Fibroblast of lung (primary cell): ENCODE data around the gene PPP1CC. TPM values are rescaled to one million over a fixed set of nuclear protein-coding genes. Genes with fewer than 3 reads are reported as not detected.

Experiments
- DNase-seq, 2 donors: peaks; one replicate each; pipeline versions ENCODE4 v3.0.0 to v3.0.0-alpha.2; 2010; ENCODE audit warnings: low read depth in 2 of 2
- H2AFZ ChIP-seq: 2 replicates; pipeline ENCODE4 v1.5.1; 2012; ENCODE audit warnings: low read length, control low read depth, inconsistent platforms
- H3K27ac ChIP-seq: 2 replicates; pipeline ENCODE4 v1.5.1; 2011; ENCODE audit warnings: low read length, control low read depth; ENCODE audit not compliant: insufficient read depth
- H3K27me3 ChIP-seq: 2 replicates; pipeline ENCODE4 v1.5.1; 2011; ENCODE audit warnings: mild to moderate bottlenecking, low read length; ENCODE audit not compliant: control insufficient read depth, insufficient read depth
- H3K36me3 ChIP-seq: 2 replicates; pipeline ENCODE4 v1.5.1; 2011; ENCODE audit warnings: low read length; ENCODE audit not compliant: control insufficient read depth, insufficient read depth
- H3K4me1 ChIP-seq: 2 replicates; pipeline ENCODE4 v1.5.1; 2011; ENCODE audit warnings: low read length; ENCODE audit not compliant: control insufficient read depth, insufficient read depth; ENCODE audit errors: extremely low read depth
- H3K4me2 ChIP-seq: 2 replicates; pipeline ENCODE4 v1.5.1; 2011; ENCODE audit warnings: low read length, control low read depth; ENCODE audit not compliant: insufficient read depth; ENCODE audit errors: extremely low read depth
- H3K4me3 ChIP-seq, 4 experiments: fragments of 200-600 bp in 1 of 4; sonication (generic) in 1 of 4; replicated peaks in 1 of 4; 2 replicates each; pipeline ENCODE4 v1.5.1; 2011 to 2016; ENCODE audit warnings: low read length in 4 of 4, low read depth in 3 of 4, mild to moderate bottlenecking in 3 of 4, control low read depth in 2 of 4, inconsistent platforms in 1 of 4, mixed read lengths in 1 of 4; ENCODE audit not compliant: insufficient read depth in 1 of 4; ENCODE audit errors: control extremely low read depth in 1 of 4
- H3K79me2 ChIP-seq: 2 replicates; pipeline ENCODE4 v1.5.1; 2012; ENCODE audit warnings: mild to moderate bottlenecking, low read length, inconsistent platforms; ENCODE audit not compliant: control insufficient read depth, insufficient read depth
- H3K9ac ChIP-seq: 2 replicates; pipeline ENCODE4 v1.5.1; 2011; ENCODE audit warnings: mild to moderate bottlenecking, low read length, control low read depth; ENCODE audit not compliant: insufficient read depth
- H3K9me3 ChIP-seq: 2 replicates; pipeline ENCODE4 v1.5.1; 2012; ENCODE audit warnings: low read depth, low read length; ENCODE audit not compliant: control insufficient read depth, insufficient read depth
- H4K20me1 ChIP-seq: 2 replicates; pipeline ENCODE4 v1.5.1; 2011; ENCODE audit warnings: low read length; ENCODE audit not compliant: control insufficient read depth, insufficient read depth; ENCODE audit errors: extremely low read depth
- EZH2 ChIP-seq: IDR thresholded peaks from 2 replicates; pipeline ENCODE4 v1.5.1; 2012; ENCODE audit warnings: low read length, control low read depth, mild to moderate bottlenecking; ENCODE audit errors: missing control alignments
- polyA plus RNA-seq, 2 donors: library from polyadenylated mRNA; depleted of rRNA in 1 of 2; stranded (reverse) in 1 of 2; unstranded in 1 of 2; fragments of >200 nt; gene quantifications; 2 replicates each; pipeline ENCODE4 v1.2.1, GENCODE V29; 2011 to 2012; ENCODE audit warnings: missing spikeins in 1 of 2
- total RNA-seq: library from RNA; depleted of rRNA; stranded (reverse); fragments of >200 nt; gene quantifications from 2 replicates; pipeline ENCODE4 v1.2.1, GENCODE V29; 2014
- TF ChIP-seq, protein P1 (sequence below), 2 donors: IDR thresholded peaks in 1 of 2; conservative IDR thresholded peaks in 1 of 2; 1 replicate in 1 of 2; 2 replicates in 1 of 2; pipeline ENCODE4 v1.5.1; 2011 to 2012; ENCODE audit warnings: low read length in 2 of 2, control low read depth in 1 of 2, inconsistent platforms in 1 of 2, low read depth in 1 of 2, mild to moderate bottlenecking in 1 of 2

PPP1CC gene
- total and polyA plus RNA-seq, 2 donors (not counting 1 experiment from before 2014, with no cell fraction given) = 110 to 112 TPM

DNA sequence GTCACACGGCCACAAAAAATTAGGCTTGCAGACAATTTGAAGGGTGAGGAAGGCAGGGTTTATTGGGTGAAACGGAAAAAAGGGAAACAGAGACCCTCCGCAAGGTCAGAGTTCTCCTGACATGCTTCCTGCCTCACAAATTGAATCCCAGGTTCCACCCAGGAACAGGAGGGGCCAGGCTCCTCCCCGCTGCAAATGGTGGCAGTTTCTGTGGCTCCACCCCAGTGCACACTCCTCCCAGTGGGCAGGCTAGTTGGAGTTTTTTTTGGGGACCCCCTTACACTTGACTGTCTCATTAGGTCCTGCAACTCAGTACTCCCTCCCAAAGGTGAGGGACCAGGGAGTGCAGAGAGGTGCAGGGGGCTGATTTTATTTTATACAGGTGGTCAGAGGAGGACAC, 39.4 kb upstream of the PPP1CC start:
- no peaks in the 10 kb centered on the region for H3K36me3 ChIP-seq
- no peaks in the 10 kb centered on the region for H3K4me1 ChIP-seq
- no peak overlapping the region for H3K4me2 ChIP-seq
- H3K27me3 ChIP-seq = no peaks in the 10 kb centered on the region
- no peak overlapping the region for H3K4me3 ChIP-seq
- H4K20me1 ChIP-seq = no peaks in the 10 kb centered on the region
- H3K27ac ChIP-seq = no peak overlapping the region
- H3K79me2 ChIP-seq = no peaks in the 10 kb centered on the region
- H3K9me3 ChIP-seq = no peaks in the 10 kb centered on the region
- TF ChIP-seq, protein P1, sequence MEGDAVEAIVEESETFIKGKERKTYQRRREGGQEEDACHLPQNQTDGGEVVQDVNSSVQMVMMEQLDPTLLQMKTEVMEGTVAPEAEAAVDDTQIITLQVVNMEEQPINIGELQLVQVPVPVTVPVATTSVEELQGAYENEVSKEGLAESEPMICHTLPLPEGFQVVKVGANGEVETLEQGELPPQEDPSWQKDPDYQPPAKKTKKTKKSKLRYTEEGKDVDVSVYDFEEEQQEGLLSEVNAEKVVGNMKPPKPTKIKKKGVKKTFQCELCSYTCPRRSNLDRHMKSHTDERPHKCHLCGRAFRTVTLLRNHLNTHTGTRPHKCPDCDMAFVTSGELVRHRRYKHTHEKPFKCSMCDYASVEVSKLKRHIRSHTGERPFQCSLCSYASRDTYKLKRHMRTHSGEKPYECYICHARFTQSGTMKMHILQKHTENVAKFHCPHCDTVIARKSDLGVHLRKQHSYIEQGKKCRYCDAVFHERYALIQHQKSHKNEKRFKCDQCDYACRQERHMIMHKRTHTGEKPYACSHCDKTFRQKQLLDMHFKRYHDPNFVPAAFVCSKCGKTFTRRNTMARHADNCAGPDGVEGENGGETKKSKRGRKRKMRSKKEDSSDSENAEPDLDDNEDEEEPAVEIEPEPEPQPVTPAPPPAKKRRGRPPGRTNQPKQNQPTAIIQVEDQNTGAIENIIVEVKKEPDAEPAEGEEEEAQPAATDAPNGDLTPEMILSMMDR (conservative IDR thresholded peaks at IDR 0.05 in 1 of 2, IDR thresholded peaks at IDR 0.05 in 1 of 2; ENCODE audit: low read depth in 1 of 2, low read length in 2 of 2) = no peak
- TF ChIP-seq EZH2 = no peak
- no peak overlapping the region for H2AFZ ChIP-seq
- no peak overlapping the region for H3K9ac ChIP-seq
- no peak for DNase-seq

GRCh38 chr12:110780448-110780847, 37.8 kb upstream of the PPP1CC start:
- Histone ChIP-seq H3K36me3 (no peaks in the 10 kb centered on the region), H4K20me1 (no peaks in the 10 kb centered on the region), H2AFZ (no peak overlapping the region), H3K9me3 (no peaks in the 10 kb centered on the region), H3K27ac (no peak overlapping the region), H3K27me3 (no peaks in the 10 kb centered on the region), H3K4me2 (no peak overlapping the region), H3K4me1 (no peaks in the 10 kb centered on the region), H3K4me3 (no peak overlapping the region), H3K79me2 (no peaks in the 10 kb centered on the region), H3K9ac (no peak overlapping the region)
- TF ChIP-seq, protein P1 (conservative IDR thresholded peaks at IDR 0.05 in 1 of 2, IDR thresholded peaks at IDR 0.05 in 1 of 2; ENCODE audit: low read depth in 1 of 2, low read length in 2 of 2) = no peak
- TF ChIP-seq EZH2 = no peak
- DNase-seq = no peak

DNA sequence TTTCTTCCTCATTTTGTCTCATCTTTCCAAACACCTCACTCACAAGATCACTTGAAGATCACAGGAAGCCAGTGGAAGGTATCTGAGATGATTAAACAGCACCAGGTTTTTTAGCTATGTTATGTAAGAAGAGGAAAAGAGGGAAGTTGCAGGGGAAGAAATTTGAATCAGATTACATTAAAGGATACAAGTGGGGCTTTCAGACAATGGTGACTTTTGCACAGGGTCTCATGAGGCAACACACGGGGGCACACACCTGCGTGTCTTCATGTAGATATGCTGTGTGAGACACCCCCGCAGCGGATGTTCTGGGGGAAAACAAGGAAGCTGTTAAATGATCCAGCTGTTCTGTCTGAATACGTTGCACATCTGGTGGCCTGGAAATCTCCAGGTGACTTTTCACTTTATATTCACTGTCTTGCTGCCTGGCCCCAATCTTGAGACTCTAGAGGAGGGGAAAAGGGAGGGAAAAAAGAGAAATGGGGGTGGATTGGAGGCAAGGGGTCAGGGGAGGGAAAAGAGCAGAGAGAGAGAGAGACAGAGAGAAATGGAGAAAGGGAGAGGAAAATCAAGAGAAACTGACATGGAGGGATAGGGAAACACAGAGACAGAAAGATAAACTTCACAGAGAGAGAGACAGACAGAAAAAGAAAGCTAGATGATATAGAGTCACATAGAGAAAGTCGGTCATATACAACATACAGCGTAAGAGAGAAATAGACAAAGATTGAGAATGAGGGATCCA, 36.3 kb upstream of the PPP1CC start:
- Histone ChIP-seq H3K9me3 (no peaks in the 10 kb centered on the region), H3K9ac (no peak overlapping the region)

More for the DNA sequence above, 36.3 kb upstream of the PPP1CC start:
- DNase-seq = no peak
- no peaks in the 10 kb centered on the region for H4K20me1 ChIP-seq
- H3K79me2 ChIP-seq = no peaks in the 10 kb centered on the region
- H3K4me3 ChIP-seq = no peak overlapping the region
- H3K27ac ChIP-seq = no peak overlapping the region
- H2AFZ ChIP-seq = no peak overlapping the region
- H3K4me2 ChIP-seq = no peak overlapping the region
- no peaks in the 10 kb centered on the region for H3K36me3 ChIP-seq
- H3K27me3 ChIP-seq = no peaks in the 10 kb centered on the region
- H3K4me1 ChIP-seq = no peaks in the 10 kb centered on the region
- TF ChIP-seq, protein P1 (conservative IDR thresholded peaks at IDR 0.05 in 1 of 2, IDR thresholded peaks at IDR 0.05 in 1 of 2; ENCODE audit: low read depth in 1 of 2, low read length in 2 of 2) = no peak
- no peak for TF ChIP-seq EZH2
